GM23248 (cell line): ENCODE results near the gene VKORC1. TPM values are rescaled to one million over a fixed set of nuclear protein-coding genes. Genes with fewer than 3 reads are reported as not detected.

ENCODE experiments used
- DNase-seq: peaks from one replicate; pipeline ENCODE4 v3.0.0-alpha.2; 2015
- H2AFZ ChIP-seq: fragments of 200-600 bp; sonication (generic); 2 replicates; pipeline ENCODE4 v1.6.1; 2016; ENCODE audit warnings: antibody characterized with exemption
- H3F3A ChIP-seq: fragments of 200-600 bp; sonication (generic); 2 replicates; pipeline ENCODE4 v1.6.1; 2016; ENCODE audit warnings: mild to moderate bottlenecking, antibody characterized with exemption, mixed run types; ENCODE audit not compliant: insufficient read depth
- H3K27ac ChIP-seq: fragments of 200-600 bp; sonication (generic); 2 replicates; pipeline ENCODE4 v1.5.1; 2016; ENCODE audit warnings: mild to moderate bottlenecking
- H3K27me3 ChIP-seq: fragments of 200-600 bp; sonication (generic); replicated peaks from 2 replicates; pipeline ENCODE4 v1.6.1; 2016; ENCODE audit warnings: mild to moderate bottlenecking; ENCODE audit not compliant: insufficient read depth
- H3K36me3 ChIP-seq: fragments of 200-600 bp; sonication (generic); 2 replicates; pipeline ENCODE4 v1.6.1; 2016; ENCODE audit warnings: low read depth, mild to moderate bottlenecking
- H3K4me1 ChIP-seq: fragments of 200-600 bp; sonication (generic); 2 replicates; pipeline ENCODE4 v1.6.1; 2016; ENCODE audit warnings: mild to moderate bottlenecking; ENCODE audit not compliant: insufficient read depth
- H3K4me2 ChIP-seq: fragments of 200-600 bp; sonication (generic); one replicate; pipeline ENCODE4 v1.6.1; 2016; ENCODE audit warnings: mild to moderate bottlenecking; ENCODE audit not compliant: unreplicated experiment
- H3K4me3 ChIP-seq: fragments of 200-600 bp; sonication (generic); 2 replicates; pipeline ENCODE4 v1.5.1; 2016; ENCODE audit warnings: mild to moderate bottlenecking
- H3K79me2 ChIP-seq: fragments of 200-600 bp; sonication (generic); 2 replicates; pipeline ENCODE4 v1.6.1; 2016; ENCODE audit warnings: mild to moderate bottlenecking; ENCODE audit not compliant: insufficient read depth
- H3K9ac ChIP-seq: fragments of 200-600 bp; sonication (generic); 2 replicates; pipeline ENCODE4 v1.6.1; 2016; ENCODE audit warnings: mild to moderate bottlenecking
- H3K9me2 ChIP-seq: fragments of 200-600 bp; sonication (generic); 2 replicates; pipeline ENCODE4 v1.6.1; 2016; ENCODE audit warnings: mixed run types, mild to moderate bottlenecking, moderate library complexity; ENCODE audit not compliant: insufficient read depth
- H3K9me3 ChIP-seq: fragments of 200-600 bp; sonication (generic); one replicate; pipeline ENCODE4 v1.6.1; 2017; ENCODE audit warnings: low read depth
- H4K20me1 ChIP-seq: fragments of 200-600 bp; sonication (generic); 2 replicates; pipeline ENCODE4 v1.6.0; 2016; ENCODE audit not compliant: insufficient read depth
- EZH2 ChIP-seq: fragments of 200-600 bp; sonication (generic); IDR thresholded peaks from 2 replicates; pipeline ENCODE4 v1.6.1; 2018; ENCODE audit warnings: antibody characterized with exemption, mild to moderate bottlenecking; ENCODE audit not compliant: insufficient read depth, poor library complexity, severe bottlenecking
- EZH2phosphoT487 ChIP-seq: fragments of 200-600 bp; sonication (generic); IDR thresholded peaks from 2 replicates; pipeline ENCODE4 v1.6.1; 2018; ENCODE audit warnings: antibody characterized with exemption, moderate library complexity, mild to moderate bottlenecking, low read depth; ENCODE audit not compliant: insufficient read depth
- WGBS, 2 experiments: methylation state at CpG; one replicate each; pipeline ENCODE4 v1.1.6; 2015 to 2017; ENCODE audit warnings: low lambda C conversion rate in 2 of 2, low coverage in 1 of 2; ENCODE audit errors: missing lambda C conversion rate in 2 of 2; 5-methylcytosine and 5-hydroxymethylcytosine counted together
- in situ Hi-C: fragments of 300-500 bp; cut with MboI; formaldehyde crosslinking; loops from 2 replicates; pipeline ENCODE4 v1.15.0; 2020
- polyA plus RNA-seq: library from polyadenylated mRNA; unstranded; fragments of >200 nt; fragmentation: Nextera tagmentation; extraction: Ambion mirVana; gene quantifications from 2 replicates; pipeline ENCODE4 v1.2.1, GENCODE V29; 2016
- total RNA-seq: library from RNA; depleted of rRNA; stranded (reverse); fragments of >200 nt; shearing (Covaris generic); gene quantifications from 2 replicates; pipeline ENCODE4 v1.2.3, GENCODE V29; 2014

Gene VKORC1
- total and polyA plus RNA-seq, 2 experiments from 2014 or later = 480 to 535 TPM

DNA sequence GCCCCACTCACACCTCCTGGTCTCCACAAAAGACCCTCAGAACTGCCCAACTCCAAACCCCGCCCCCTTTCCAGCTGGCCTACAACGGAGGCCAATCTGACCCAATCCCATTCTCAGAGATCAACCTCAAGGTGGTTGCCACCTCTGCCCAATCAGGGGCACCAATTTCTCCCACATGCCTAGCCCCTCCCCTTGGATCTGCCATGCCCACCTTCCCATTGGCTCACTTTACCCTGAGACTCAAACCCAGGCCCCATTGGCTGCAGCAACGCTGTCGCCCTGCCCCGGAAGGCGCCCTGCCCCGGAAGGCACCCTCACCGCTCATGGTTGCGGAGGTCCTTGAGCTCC, 31.1 kb downstream of the VKORC1 start:
- WGBS, 2 experiments = 96 to 100% methylated on average over 9 of the region's 9 CpGs
- H3K27ac ChIP-seq = peak overlapping the region; percentile 92

DNA sequence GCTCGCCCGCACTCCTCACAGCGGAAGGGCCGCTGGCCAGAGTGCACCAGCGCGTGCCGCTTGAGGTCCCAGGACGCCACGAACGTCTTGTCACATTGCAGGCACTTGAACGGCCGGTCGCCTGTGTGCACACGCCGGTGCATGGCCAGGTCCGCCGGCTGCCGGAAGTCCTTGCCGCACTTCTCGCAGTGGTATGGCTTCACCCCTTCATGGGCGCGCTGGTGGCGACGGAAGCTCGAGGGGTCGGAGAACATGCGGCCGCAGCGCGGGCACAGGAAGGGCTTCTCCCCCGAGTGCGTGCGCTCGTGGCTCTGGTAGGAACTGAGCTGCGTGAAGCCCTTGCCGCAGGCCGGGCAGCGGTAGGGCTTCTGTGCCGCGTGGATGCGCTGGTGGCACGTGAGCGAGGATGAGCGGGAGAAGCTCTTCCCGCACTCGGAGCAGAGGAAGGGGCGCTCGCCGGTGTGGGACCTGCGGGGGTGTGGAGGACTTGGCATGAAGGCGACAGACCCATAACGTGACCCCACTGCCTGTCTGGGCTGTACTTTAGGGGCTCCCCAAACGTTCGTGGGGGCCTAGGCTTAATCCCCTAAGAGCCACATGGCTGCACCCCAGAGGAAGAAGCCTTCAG, 32.7 kb downstream of the VKORC1 start:
- Histone ChIP-seq H3K9me2 (no peaks in the 10 kb centered on the region), H3K27ac (no peak overlapping the region), H2AFZ (no peak overlapping the region), H3K79me2 (peaks cover 66% of the 10 kb centered on the region), H3K4me2 (no peak overlapping the region), H3K9me3 (no peaks in the 10 kb centered on the region), H3K36me3 (peaks cover 4% of the 10 kb centered on the region; the same call in 1 of the 2 replicates), H3K27me3 (no peaks in the 10 kb centered on the region), H3F3A (peaks cover 20% of the 10 kb centered on the region), H3K9ac (no peak overlapping the region), H3K4me1 (peaks cover 20% of the 10 kb centered on the region), H3K4me3 (no peak overlapping the region), H4K20me1 (no peaks in the 10 kb centered on the region)
- no peak for TF ChIP-seq EZH2
- TF ChIP-seq EZH2phosphoT487 = no peak
- 96 to 97% methylated on average over 49 to 53 of the region's 54 CpGs for WGBS, 2 experiments
- in situ Hi-C loops = no loop called here
- DNase-seq = no peak

More for the DNA sequence above, 31.1 kb downstream of the VKORC1 start:
- no peaks in the 10 kb centered on the region for H3K9me2 ChIP-seq
- no peak overlapping the region for H3K4me2 ChIP-seq
- H2AFZ ChIP-seq = no peak overlapping the region
- peaks cover 81% of the 10 kb centered on the region for H3K79me2 ChIP-seq
- no peaks in the 10 kb centered on the region for H3K27me3 ChIP-seq
- peaks cover 4% of the 10 kb centered on the region; the same call in 1 of the 2 replicates for H3K36me3 ChIP-seq
- H3K9ac ChIP-seq = no peak overlapping the region
- TF ChIP-seq EZH2phosphoT487 (no peak), EZH2 (no peak)
- H3K4me1 ChIP-seq = peaks cover 20% of the 10 kb centered on the region
- H3K9me3 ChIP-seq = no peaks in the 10 kb centered on the region
- H3F3A ChIP-seq = peaks cover 20% of the 10 kb centered on the region
- no peak overlapping the region for H3K4me3 ChIP-seq
- no peaks in the 10 kb centered on the region for H4K20me1 ChIP-seq
- in situ Hi-C loops = no loop called here
- DNase-seq = no peak

- H3K27me3 ChIP-seq = no peaks in the 10 kb centered on the region
- H3K9ac ChIP-seq = no peak overlapping the region
- H2AFZ ChIP-seq = no peak overlapping the region
- 98% methylated on average over 39 to 42 of the region's 42 CpGs for WGBS, 2 experiments
- TF ChIP-seq EZH2 (no peak), EZH2phosphoT487 (no peak)
- no peaks in the 10 kb centered on the region for H4K20me1 ChIP-seq
- no peaks in the 10 kb centered on the region for H3K9me2 ChIP-seq
- no peak overlapping the region for H3K4me3 ChIP-seq
- peaks cover 4% of the 10 kb centered on the region; the same call in 1 of the 2 replicates for H3K36me3 ChIP-seq
- H3K9me3 ChIP-seq = no peaks in the 10 kb centered on the region
- peaks cover 59% of the 10 kb centered on the region for H3K79me2 ChIP-seq
- peaks cover 20% of the 10 kb centered on the region for H3F3A ChIP-seq
- no peak for DNase-seq
- no peak overlapping the region for H3K4me2 ChIP-seq
- in situ Hi-C loops = no loop called here
- H3K27ac ChIP-seq = no peak overlapping the region
- peaks cover 20% of the 10 kb centered on the region for H3K4me1 ChIP-seq
Measured at GRCh38 chr16:31061126-31061812, 33.3 kb downstream of the VKORC1 start.

DNA sequence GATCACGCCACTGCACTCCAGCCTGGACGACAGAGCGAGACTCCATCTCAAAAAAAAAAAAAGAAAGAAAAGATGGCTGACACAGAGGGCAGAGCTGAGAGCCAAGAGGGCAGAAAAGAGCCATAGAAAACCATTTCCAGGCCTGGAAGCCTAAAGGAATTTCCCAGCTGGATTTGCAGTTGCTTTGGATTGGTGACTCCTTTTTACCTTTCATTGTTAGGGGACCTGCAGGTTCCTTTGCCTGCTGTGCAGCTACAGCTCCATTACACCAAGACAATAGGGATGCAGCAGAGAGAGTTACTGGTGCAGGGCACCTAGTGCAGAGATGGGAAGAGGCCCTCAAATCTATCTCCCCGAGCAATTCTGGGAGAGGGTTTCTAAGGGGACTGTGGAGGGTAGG, 39.0 kb downstream of the VKORC1 start:
- Histone ChIP-seq H2AFZ (no peak overlapping the region), H3K4me2 (no peak overlapping the region), H3K27ac (no peak overlapping the region), H3K4me1 (peaks cover 14% of the 10 kb centered on the region), H3K36me3 (peaks cover 2% of the 10 kb centered on the region; the same call in 1 of the 2 replicates), H3K9ac (no peak overlapping the region), H3K79me2 (peaks cover 13% of the 10 kb centered on the region), H3K27me3 (no peaks in the 10 kb centered on the region), H3K4me3 (no peak overlapping the region), H3K9me2 (no peaks in the 10 kb centered on the region), H3K9me3 (no peaks in the 10 kb centered on the region), H3F3A (peaks cover 18% of the 10 kb centered on the region), H4K20me1 (no peaks in the 10 kb centered on the region)
- no peak for DNase-seq
- TF ChIP-seq EZH2 = no peak
- TF ChIP-seq EZH2phosphoT487 = no peak
- 80 to 83% methylated on average over 4 of the region's 4 CpGs for WGBS, 2 experiments
- in situ Hi-C loops = no loop called here
